Transverse colon (tissue), 4 donors: ENCODE results near the gene TSPAN10.

Experiments used
- CTCF ChIP-seq, 5 experiments: fragments of 200-600 bp in 3 of 5; fragments of 450-650 bp in 2 of 5; sonication (generic) in 3 of 5; IDR thresholded peaks; 1 replicate in 2 of 5; 2 replicates in 3 of 5; pipeline ENCODE4 v1.5.1; 2016 to 2017; ENCODE audit warnings: antibody characterized with exemption in 5 of 5, inconsistent platforms in 3 of 5, mild to moderate bottlenecking in 2 of 5, moderate library complexity in 1 of 5
- EP300 ChIP-seq: sonication (generic); formaldehyde crosslinking; IDR thresholded peaks from one replicate; pipeline ENCODE4 v1.6.1; 2017; ENCODE audit warnings: antibody characterized with exemption, low read depth
- POLR2A ChIP-seq: fragments of 450-650 bp; IDR thresholded peaks from one replicate; pipeline ENCODE4 v1.6.1; 2016; ENCODE audit warnings: antibody characterized with exemption, mild to moderate bottlenecking, moderate library complexity
- POLR2AphosphoS5 ChIP-seq, 3 donors: sonication (generic); formaldehyde crosslinking; IDR thresholded peaks; one replicate each; pipeline ENCODE4 v1.6.1; 2016; ENCODE audit warnings: antibody characterized with exemption in 3 of 3

GRCh38 chr17:81686614-81687013 is 49.6 kb downstream of the TSPAN10 start:
- TF ChIP-seq CTCF (IDR thresholded peaks at IDR 0.05): no peak
- no peak for TF ChIP-seq POLR2A
- no peak for TF ChIP-seq POLR2AphosphoS5 (IDR thresholded peaks at IDR 0.05)
- TF ChIP-seq EP300: no peak
